Measurements from ENCODE around the gene PARD3.

DNA sequence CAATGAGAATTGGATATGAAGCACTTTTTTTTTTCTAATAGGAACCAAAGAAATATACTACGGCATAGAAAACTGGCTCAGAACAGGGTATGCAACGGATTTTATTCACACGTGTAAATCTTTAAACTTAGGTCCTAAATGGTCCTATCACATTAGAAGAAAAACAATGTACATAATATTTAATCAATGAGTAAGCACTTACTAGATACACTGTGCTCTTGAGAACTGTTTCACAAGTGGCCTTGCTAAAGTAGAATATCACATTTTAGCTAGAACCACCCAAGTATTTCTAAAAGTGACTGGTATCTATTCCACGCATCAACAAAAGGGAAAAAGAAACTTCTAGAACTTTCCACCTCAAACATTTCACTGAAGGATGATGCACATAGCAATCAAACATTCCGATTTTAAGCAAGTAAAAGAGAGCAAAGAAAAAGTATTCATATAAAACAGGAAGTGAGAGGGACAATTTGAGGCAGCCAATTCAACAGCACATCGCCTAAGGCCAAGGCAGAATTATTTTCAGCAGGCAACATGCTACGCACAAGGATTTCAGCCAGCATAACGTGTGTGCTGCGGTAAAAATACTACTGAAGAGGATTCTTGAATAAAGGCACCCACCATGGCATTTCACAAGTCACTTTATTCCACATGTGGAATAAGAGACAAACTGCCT lies 55.8 kb downstream of the PARD3 start:
- TF ChIP-seq EZH2 (IDR thresholded peaks at IDR 0.05), result no peak
- no peak for TF ChIP-seq CBX3 (IDR thresholded peaks at IDR 0.05; ENCODE audit: low read depth)
- TF ChIP-seq ELF1 (IDR thresholded peaks at IDR 0.05; ENCODE audit: borderline replicate concordance, low read depth), result no peak
- TF ChIP-seq, protein P1, sequence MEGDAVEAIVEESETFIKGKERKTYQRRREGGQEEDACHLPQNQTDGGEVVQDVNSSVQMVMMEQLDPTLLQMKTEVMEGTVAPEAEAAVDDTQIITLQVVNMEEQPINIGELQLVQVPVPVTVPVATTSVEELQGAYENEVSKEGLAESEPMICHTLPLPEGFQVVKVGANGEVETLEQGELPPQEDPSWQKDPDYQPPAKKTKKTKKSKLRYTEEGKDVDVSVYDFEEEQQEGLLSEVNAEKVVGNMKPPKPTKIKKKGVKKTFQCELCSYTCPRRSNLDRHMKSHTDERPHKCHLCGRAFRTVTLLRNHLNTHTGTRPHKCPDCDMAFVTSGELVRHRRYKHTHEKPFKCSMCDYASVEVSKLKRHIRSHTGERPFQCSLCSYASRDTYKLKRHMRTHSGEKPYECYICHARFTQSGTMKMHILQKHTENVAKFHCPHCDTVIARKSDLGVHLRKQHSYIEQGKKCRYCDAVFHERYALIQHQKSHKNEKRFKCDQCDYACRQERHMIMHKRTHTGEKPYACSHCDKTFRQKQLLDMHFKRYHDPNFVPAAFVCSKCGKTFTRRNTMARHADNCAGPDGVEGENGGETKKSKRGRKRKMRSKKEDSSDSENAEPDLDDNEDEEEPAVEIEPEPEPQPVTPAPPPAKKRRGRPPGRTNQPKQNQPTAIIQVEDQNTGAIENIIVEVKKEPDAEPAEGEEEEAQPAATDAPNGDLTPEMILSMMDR (IDR thresholded peaks at IDR 0.05 in 2 of 3, conservative IDR thresholded peaks at IDR 0.05 in 1 of 3; ENCODE audit: borderline replicate concordance in 1 of 3, insufficient read depth in 1 of 3, low read depth in 2 of 3, low read length in 2 of 3), result no peak
- no peak for TF ChIP-seq EGR1 (IDR thresholded peaks at IDR 0.05; ENCODE audit: low read depth)

Measured in HCT116 (cell line).